Measurements from ENCODE around the gene AP2B1.

The AP2B1 gene

GRCh38 chr17:35641032-35641431 lies 53.9 kb downstream of the AP2B1 start:
- H3K4me1 ChIP-seq (ENCODE audit: control insufficient read depth, low read length) = no peaks in the 10 kb centered on the region
- TF ChIP-seq EZH2phosphoT487 (IDR thresholded peaks at IDR 0.05; ENCODE audit: borderline replicate concordance, low read length) (no peak), CTCF (IDR thresholded peaks at IDR 0.05; ENCODE audit: low read depth, low read length, poor library complexity, severe bottlenecking) (no peak)
- H3K36me3 ChIP-seq (ENCODE audit: control insufficient read depth, low read length) = peaks cover 50% of the 10 kb centered on the region
- H3K9me3 ChIP-seq (ENCODE audit: control insufficient read depth, insufficient read depth, low read length) = no peaks in the 10 kb centered on the region
- H3K9me2 ChIP-seq (replicated peaks; ENCODE audit: control insufficient read depth, low read length) = no peaks in the 10 kb centered on the region
- no peaks in the 10 kb centered on the region for H4K20me1 ChIP-seq (ENCODE audit: control insufficient read depth, insufficient read depth, low read depth, low read length)
- H3K4me2 ChIP-seq (ENCODE audit: low read length) = no peak overlapping the region
- no peaks in the 10 kb centered on the region for H3F3A ChIP-seq (ENCODE audit: control insufficient read depth, insufficient read depth)
- H3K27me3 ChIP-seq (ENCODE audit: control insufficient read depth, low read length) = no peaks in the 10 kb centered on the region
- no peak overlapping the region for H3K4me3 ChIP-seq (ENCODE audit: low read length)
- H3K27ac ChIP-seq (ENCODE audit: low read depth, low read length) = no peak overlapping the region
- no peaks in the 10 kb centered on the region for H3K79me2 ChIP-seq (ENCODE audit: control insufficient read depth, low read length)

- Histone ChIP-seq H3K27ac (ENCODE audit: low read depth, low read length) (no peak overlapping the region), H3K4me2 (ENCODE audit: low read length) (no peak overlapping the region), H3K79me2 (ENCODE audit: control insufficient read depth, low read length) (no peaks in the 10 kb centered on the region), H4K20me1 (ENCODE audit: control insufficient read depth, insufficient read depth, low read depth, low read length) (no peaks in the 10 kb centered on the region), H3K27me3 (ENCODE audit: control insufficient read depth, low read length) (no peaks in the 10 kb centered on the region), H3K36me3 (ENCODE audit: control insufficient read depth, low read length) (peaks cover 28% of the 10 kb centered on the region), H3K4me1 (ENCODE audit: control insufficient read depth, low read length) (no peaks in the 10 kb centered on the region), H3K9me3 (ENCODE audit: control insufficient read depth, insufficient read depth, low read length) (no peaks in the 10 kb centered on the region), H3F3A (ENCODE audit: control insufficient read depth, insufficient read depth) (no peaks in the 10 kb centered on the region), H3K4me3 (ENCODE audit: low read length) (no peak overlapping the region), H3K9me2 (replicated peaks; ENCODE audit: control insufficient read depth, low read length) (no peaks in the 10 kb centered on the region)
- TF ChIP-seq EZH2phosphoT487 (IDR thresholded peaks at IDR 0.05; ENCODE audit: borderline replicate concordance, low read length) = no peak
- no peak for TF ChIP-seq CTCF (IDR thresholded peaks at IDR 0.05; ENCODE audit: low read depth, low read length, poor library complexity, severe bottlenecking)
These were observed 58.8 kb downstream of the AP2B1 start for GRCh38 chr17:35645923-35646322.

- H3K9me2 ChIP-seq (replicated peaks; ENCODE audit: control insufficient read depth, low read length) = no peaks in the 10 kb centered on the region
- H3K4me1 ChIP-seq (ENCODE audit: control insufficient read depth, low read length) = no peaks in the 10 kb centered on the region
- no peak overlapping the region for H3K4me3 ChIP-seq (ENCODE audit: low read length)
- H3K79me2 ChIP-seq (ENCODE audit: control insufficient read depth, low read length) = no peaks in the 10 kb centered on the region
- no peaks in the 10 kb centered on the region for H3F3A ChIP-seq (ENCODE audit: control insufficient read depth, insufficient read depth)
- H3K4me2 ChIP-seq (ENCODE audit: low read length) = no peak overlapping the region
- peaks cover 19% of the 10 kb centered on the region for H3K36me3 ChIP-seq (ENCODE audit: control insufficient read depth, low read length)
- no peak overlapping the region for H3K27ac ChIP-seq (ENCODE audit: low read depth, low read length)
- TF ChIP-seq EZH2phosphoT487 (IDR thresholded peaks at IDR 0.05; ENCODE audit: borderline replicate concordance, low read length) = no peak
- H3K27me3 ChIP-seq (ENCODE audit: control insufficient read depth, low read length) = no peaks in the 10 kb centered on the region
- no peaks in the 10 kb centered on the region for H4K20me1 ChIP-seq (ENCODE audit: control insufficient read depth, insufficient read depth, low read depth, low read length)
- no peaks in the 10 kb centered on the region for H3K9me3 ChIP-seq (ENCODE audit: control insufficient read depth, insufficient read depth, low read length)
These were observed 64.3 kb downstream of the AP2B1 start for GRCh38 chr17:35651467-35651866.

GRCh38 chr17:35653619-35654361 lies 66.7 kb downstream of the AP2B1 start:
- Histone ChIP-seq H3K27ac (ENCODE audit: low read depth, low read length) (no peak overlapping the region), H3K79me2 (ENCODE audit: control insufficient read depth, low read length) (no peaks in the 10 kb centered on the region), H3K4me3 (ENCODE audit: low read length) (no peak overlapping the region), H3K4me1 (ENCODE audit: control insufficient read depth, low read length) (no peaks in the 10 kb centered on the region), H4K20me1 (ENCODE audit: control insufficient read depth, insufficient read depth, low read depth, low read length) (no peaks in the 10 kb centered on the region), H3F3A (ENCODE audit: control insufficient read depth, insufficient read depth) (no peaks in the 10 kb centered on the region), H3K9me3 (ENCODE audit: control insufficient read depth, insufficient read depth, low read length) (no peaks in the 10 kb centered on the region), H3K4me2 (ENCODE audit: low read length) (no peak overlapping the region), H3K36me3 (ENCODE audit: control insufficient read depth, low read length) (peaks cover 30% of the 10 kb centered on the region), H3K27me3 (ENCODE audit: control insufficient read depth, low read length) (no peaks in the 10 kb centered on the region), H3K9me2 (replicated peaks; ENCODE audit: control insufficient read depth, low read length) (no peaks in the 10 kb centered on the region)
- TF ChIP-seq CTCF (IDR thresholded peaks at IDR 0.05; ENCODE audit: low read depth, low read length, poor library complexity, severe bottlenecking) (no peak), EZH2phosphoT487 (IDR thresholded peaks at IDR 0.05; ENCODE audit: borderline replicate concordance, low read length) (no peak)

Data from DOHH2 (cell line).